HCT116 (cell line): ENCODE results near the gene GFPT2. TPM values are rescaled to one million over a fixed set of nuclear protein-coding genes. Genes with fewer than 3 reads are reported as not detected.

ENCODE experiments used
- ATAC-seq: fragments of 200-7000 bp; cut with Tn5 transposase; 2 replicates; pipeline ENCODE4 v1.9.1; 2020; ENCODE audit warnings: mild to moderate bottlenecking, moderate library complexity
- BruUV-seq: library from RNA; stranded (reverse); fragments of 400-500 nt; replicated peaks from 2 replicates; lab custom pipeline; 2021; lab: Mats Ljungman, UMichigan
- CTCF ChIA-PET: fragments of 300-600 bp; sonication (Branson Sonifier 250); formaldehyde crosslinking; loops from one replicate; lab custom pipeline; 2021; ENCODE audit warnings: antibody characterized with exemption; lab: Charles Lee
- POLR2A ChIA-PET: fragments of 300-600, 350-600 bp; sonication (Branson Sonifier 250); formaldehyde crosslinking; loops from one replicate; lab custom pipeline; 2021; ENCODE audit warnings: antibody characterized with exemption; lab: Charles Lee
- RAD21 ChIA-PET, 2 experiments: fragments of 300-600 bp; sonication (Branson Sonifier 250); formaldehyde crosslinking; loops; one replicate each; lab custom pipeline; 2023; ENCODE audit warnings: low total read pairs in 2 of 2; ENCODE audit not compliant: uncharacterized antibody in 2 of 2, unreplicated experiment in 2 of 2, low non-redundant PET in 1 of 2; lab: Charles Lee
- DNase-seq: peaks from one replicate; pipeline ENCODE4 v3.0.0-alpha.2; 2010; ENCODE audit warnings: low read depth, low spot score
- H2AFZ ChIP-seq: fragments of 200-600 bp; shearing (Covaris generic), sonication (generic); 2 replicates; pipeline ENCODE4 v1.6.1; 2017; ENCODE audit warnings: low read depth, mixed run types, mixed read lengths, antibody characterized with exemption, low read length; ENCODE audit not compliant: poor library complexity, severe bottlenecking
- H3K27ac ChIP-seq: 2 replicates; pipeline ENCODE4 v1.5.1; 2012; ENCODE audit warnings: low read depth, low read length
- H3K27me3 ChIP-seq: fragments of 200-600 bp; sonication (generic); 2 replicates; pipeline ENCODE4 v1.6.1; 2016; ENCODE audit warnings: mixed run types, low read length, mixed read lengths; ENCODE audit not compliant: insufficient read depth
- H3K36me3 ChIP-seq, 2 experiments: fragments of 200-500 bp in 1 of 2; fragments of 200-600 bp in 1 of 2; sonication (Bioruptor generic) in 1 of 2; sonication (generic) in 1 of 2; 2 replicates each; pipeline versions ENCODE4 v1.5.1 to v1.6.1; 2014 to 2016; ENCODE audit warnings: low read length in 2 of 2, inconsistent platforms in 1 of 2, mixed read lengths in 1 of 2, mixed run types in 1 of 2; ENCODE audit not compliant: insufficient read depth in 2 of 2, control insufficient read depth in 1 of 2
- H3K4me1 ChIP-seq, 2 experiments: fragments of 200-600 bp in 1 of 2; sonication (generic) in 1 of 2; 2 replicates each; pipeline versions ENCODE4 v1.5.1 to v1.6.1; 2012 to 2017; ENCODE audit warnings: low read length in 2 of 2, inconsistent platforms in 1 of 2, mild to moderate bottlenecking in 1 of 2, mixed read lengths in 1 of 2, mixed run types in 1 of 2, moderate library complexity in 1 of 2; ENCODE audit not compliant: insufficient read depth in 2 of 2, control insufficient read depth in 1 of 2
- H3K4me2 ChIP-seq: fragments of 200-600 bp; sonication (generic); 2 replicates; pipeline ENCODE4 v1.6.1; 2017; ENCODE audit warnings: mixed run types, low read length, mixed read lengths
- H3K4me3 ChIP-seq, 2 experiments: fragments of 200-600 bp in 1 of 2; sonication (generic) in 1 of 2; replicated peaks in 1 of 2; 2 replicates each; pipeline ENCODE4 v1.5.1; 2011 to 2016; ENCODE audit warnings: low read length in 2 of 2, control low read depth in 1 of 2, low read depth in 1 of 2, mild to moderate bottlenecking in 1 of 2, mixed read lengths in 1 of 2, mixed run types in 1 of 2
- H3K79me2 ChIP-seq: fragments of 200-600 bp; sonication (generic); 2 replicates; pipeline ENCODE4 v1.6.1; 2017; ENCODE audit warnings: mild to moderate bottlenecking, mixed run types, low read length, moderate library complexity, mixed read lengths; ENCODE audit not compliant: insufficient read depth
- H3K9ac ChIP-seq: fragments of 200-600 bp; sonication (generic); 2 replicates; pipeline ENCODE4 v1.6.1; 2016; ENCODE audit warnings: low read length, mixed read lengths
- H3K9me2 ChIP-seq: fragments of 200-600 bp; sonication (generic), shearing (Covaris generic); 2 replicates; pipeline ENCODE4 v1.6.1; 2017; ENCODE audit warnings: mixed run types, mild to moderate bottlenecking, moderate library complexity; ENCODE audit not compliant: insufficient read depth
- H3K9me3 ChIP-seq, 2 experiments: fragments of 200-500 bp in 1 of 2; fragments of 200-600 bp in 1 of 2; sonication (Bioruptor generic) in 1 of 2; sonication (generic) in 1 of 2; 2 replicates each; pipeline ENCODE4 v1.6.1; 2014 to 2017; ENCODE audit warnings: low read length in 2 of 2, mixed read lengths in 2 of 2, inconsistent platforms in 1 of 2, low read depth in 1 of 2, mild to moderate bottlenecking in 1 of 2, mixed run types in 1 of 2, moderate library complexity in 1 of 2; ENCODE audit not compliant: control insufficient read depth in 1 of 2, insufficient read depth in 1 of 2
- H4K20me1 ChIP-seq: fragments of 200-600 bp; sonication (generic), shearing (Covaris generic); 2 replicates; pipeline ENCODE4 v1.6.1; 2017; ENCODE audit warnings: mixed run types, mild to moderate bottlenecking, moderate library complexity; ENCODE audit not compliant: insufficient read depth
- RAD21 ChIP-seq: IDR thresholded peaks from 2 replicates; pipeline ENCODE4 v1.6.1; 2012; ENCODE audit warnings: low read depth, mild to moderate bottlenecking
- ZBTB33 ChIP-seq: IDR thresholded peaks from 2 replicates; pipeline ENCODE4 v1.6.1; 2011; ENCODE audit warnings: mild to moderate bottlenecking, low read length, moderate library complexity; ENCODE audit not compliant: insufficient replicate concordance; ENCODE audit errors: extremely low read depth
- ZFX ChIP-seq: fragments of 450-650 bp; IDR thresholded peaks from 2 replicates; pipeline ENCODE4 v1.6.1; 2017
- ZNF274 ChIP-seq: fragments of 200-500 bp; sonication (Bioruptor generic); IDR thresholded peaks from 2 replicates; pipeline ENCODE4 v1.6.1; 2014; ENCODE audit warnings: mild to moderate bottlenecking, low read depth, low read length, inconsistent platforms
- intact Hi-C: fragments of 100-400 bp; cut with micrococcal nuclease; formaldehyde crosslinking; loops from 2 replicates; pipeline ENCODE4 v1.10.0; 2022
- total RNA-seq: library from RNA; stranded (reverse); gene quantifications from one replicate; pipeline ENCODE4 v1.2.1, GENCODE V29; 2021; ENCODE audit not compliant: unreplicated experiment
- TF ChIP-seq, protein P1 (sequence below): IDR thresholded peaks from 2 replicates; pipeline ENCODE4 v1.6.1; 2012
- TF ChIP-seq, protein P2 (sequence below), 3 experiments: fragments of 200-600 bp in 1 of 3; sonication (generic) in 1 of 3; IDR thresholded peaks in 2 of 3; conservative IDR thresholded peaks in 1 of 3; 2 replicates each; pipeline ENCODE4 v1.5.1; 2012 to 2017; ENCODE audit warnings: low read depth in 2 of 3, low read length in 2 of 3, antibody characterized with exemption in 1 of 3, borderline replicate concordance in 1 of 3, control low read depth in 1 of 3, mild to moderate bottlenecking in 1 of 3, mixed read lengths in 1 of 3, mixed run types in 1 of 3, moderate library complexity in 1 of 3; ENCODE audit not compliant: insufficient read depth in 1 of 3

The GFPT2 gene
- total RNA-seq, 1 experiment from 2014 or later = 16.1 TPM

DNA sequence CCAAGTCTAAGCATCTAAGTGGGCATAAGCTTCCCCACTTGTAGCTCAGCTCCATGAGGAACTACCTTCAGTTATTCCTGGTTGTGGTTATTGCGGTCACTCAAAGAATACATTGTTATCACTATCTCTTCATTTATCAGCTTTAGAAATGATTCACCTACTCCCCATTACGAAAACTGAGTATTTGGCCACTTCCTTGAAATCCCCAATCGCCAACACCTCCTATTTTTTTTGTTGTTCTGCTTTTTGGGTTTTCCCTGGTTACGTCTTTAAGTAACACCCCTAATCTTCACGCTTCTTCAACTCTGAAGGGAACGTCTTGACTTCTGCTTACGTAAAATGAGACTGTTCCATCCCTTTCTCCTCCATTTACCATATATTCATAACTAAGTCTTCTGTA lies 81.9 kb downstream of the GFPT2 start (continued):
- TF ChIP-seq ZFX = no peak
- TF ChIP-seq ZBTB33 = no peak
- TF ChIP-seq, protein P1, sequence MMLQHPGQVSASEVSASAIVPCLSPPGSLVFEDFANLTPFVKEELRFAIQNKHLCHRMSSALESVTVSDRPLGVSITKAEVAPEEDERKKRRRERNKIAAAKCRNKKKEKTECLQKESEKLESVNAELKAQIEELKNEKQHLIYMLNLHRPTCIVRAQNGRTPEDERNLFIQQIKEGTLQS = no peak
- no peak for TF ChIP-seq RAD21
- TF ChIP-seq, protein P2, sequence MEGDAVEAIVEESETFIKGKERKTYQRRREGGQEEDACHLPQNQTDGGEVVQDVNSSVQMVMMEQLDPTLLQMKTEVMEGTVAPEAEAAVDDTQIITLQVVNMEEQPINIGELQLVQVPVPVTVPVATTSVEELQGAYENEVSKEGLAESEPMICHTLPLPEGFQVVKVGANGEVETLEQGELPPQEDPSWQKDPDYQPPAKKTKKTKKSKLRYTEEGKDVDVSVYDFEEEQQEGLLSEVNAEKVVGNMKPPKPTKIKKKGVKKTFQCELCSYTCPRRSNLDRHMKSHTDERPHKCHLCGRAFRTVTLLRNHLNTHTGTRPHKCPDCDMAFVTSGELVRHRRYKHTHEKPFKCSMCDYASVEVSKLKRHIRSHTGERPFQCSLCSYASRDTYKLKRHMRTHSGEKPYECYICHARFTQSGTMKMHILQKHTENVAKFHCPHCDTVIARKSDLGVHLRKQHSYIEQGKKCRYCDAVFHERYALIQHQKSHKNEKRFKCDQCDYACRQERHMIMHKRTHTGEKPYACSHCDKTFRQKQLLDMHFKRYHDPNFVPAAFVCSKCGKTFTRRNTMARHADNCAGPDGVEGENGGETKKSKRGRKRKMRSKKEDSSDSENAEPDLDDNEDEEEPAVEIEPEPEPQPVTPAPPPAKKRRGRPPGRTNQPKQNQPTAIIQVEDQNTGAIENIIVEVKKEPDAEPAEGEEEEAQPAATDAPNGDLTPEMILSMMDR (IDR thresholded peaks at IDR 0.05 in 2 of 3, conservative IDR thresholded peaks at IDR 0.05 in 1 of 3; ENCODE audit: borderline replicate concordance in 1 of 3, insufficient read depth in 1 of 3, low read depth in 2 of 3, low read length in 2 of 3) = no peak

DNA sequence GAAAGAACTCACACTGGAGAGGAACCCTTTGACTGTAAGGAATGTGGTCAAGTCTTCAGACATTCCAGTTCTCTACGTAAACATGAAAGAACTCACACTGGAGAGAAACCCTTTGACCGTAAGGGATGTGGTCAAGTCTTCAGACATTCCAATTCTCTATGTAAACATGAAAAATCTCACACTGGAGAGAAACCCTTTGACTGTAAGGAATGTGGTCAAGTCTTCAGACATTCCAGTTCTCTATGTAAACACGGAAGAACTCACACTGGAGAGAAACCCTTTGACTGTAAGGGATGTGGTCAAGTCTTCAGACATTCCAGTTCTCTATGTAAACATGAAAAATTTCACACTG lies 93.9 kb downstream of the GFPT2 start:
- Histone ChIP-seq H3K36me3 (peaks cover 10 to 70% of the 10 kb centered on the region in 2 experiments), H3K27ac (no peak overlapping the region), H3K79me2 (no peaks in the 10 kb centered on the region), H3K27me3 (no peaks in the 10 kb centered on the region), H3K9me3 (peaks cover 52 to 72% of the 10 kb centered on the region in 2 experiments; a peak in 2 of 4 replicates), H4K20me1 (no peaks in the 10 kb centered on the region), H3K4me3 (no peak overlapping the region), H3K9ac (no peak overlapping the region), H2AFZ (no peak overlapping the region), H3K9me2 (no peaks in the 10 kb centered on the region), H3K4me2 (no peak overlapping the region), H3K4me1 (no peaks in the 10 kb centered on the region)
- BruUV-seq = no TSS peak
- ATAC-seq (no peak), DNase-seq (no peak)
- ChIA-PET RAD21 (no interaction called here), POLR2A (no interaction called here), CTCF (no interaction called here)
- peak; percentile 87 for TF ChIP-seq ZNF274
- TF ChIP-seq ZBTB33 = no peak
- intact Hi-C loops = no loop called here
